Measurements from ENCODE around the gene MRTFA.
"Not testable (repeated sequence)": the region's sequence is repeated elsewhere in the genome, so short reads cannot be mapped to it uniquely, and the experiment has no call there.

DNA sequence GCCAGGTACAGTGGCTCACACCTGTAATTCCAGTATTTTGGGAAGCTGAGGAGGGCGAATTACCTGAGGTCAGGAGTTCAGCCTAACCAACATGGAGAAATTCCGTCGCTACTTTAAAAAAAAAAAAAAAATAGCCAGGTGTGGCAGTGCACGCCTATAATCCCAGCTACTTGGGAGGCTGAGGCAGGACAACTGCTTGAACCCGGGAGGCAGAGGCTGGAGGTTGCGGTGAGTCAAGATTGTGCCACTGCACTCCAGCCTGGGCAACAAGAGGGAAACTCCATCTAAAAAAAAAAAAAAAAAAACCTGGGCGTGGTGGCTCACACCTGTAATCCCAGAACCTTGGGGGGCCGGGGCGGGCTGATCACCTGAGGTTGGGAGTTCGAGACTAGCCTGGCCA, 37.8 kb downstream of the MRTFA start:
- not testable (repeated sequence) for TF ChIP-seq POLR2A, POLR2AphosphoS5 (IDR thresholded peaks at IDR 0.05; ENCODE audit: low read depth, low read length)
